T-cell (primary cell): ENCODE measurements around the gene ASAP2. TPM values are rescaled to one million over a fixed set of nuclear protein-coding genes. Genes with fewer than 3 reads are reported as not detected.

Experiments
- ATAC-seq, 4 experiments: fragments of 200-7000 bp in 3 of 4; fragments of 150-1000 bp in 1 of 4; cut with Tn5 transposase; replicated peaks in 1 of 4; 1 replicate in 3 of 4; 2 replicates in 1 of 4; pipeline ENCODE4 v1.10.0; 2021; ENCODE audit warnings: moderate library complexity in 3 of 4, mild to moderate bottlenecking in 2 of 4, moderate number of reproducible peaks in 1 of 4
- CTCF ChIA-PET, 2 donors: fragments of 300-600 bp; sonication (Branson Sonifier 250); formaldehyde crosslinking; loops; one replicate each; lab custom pipeline; 2022; ENCODE audit warnings: antibody characterized with exemption in 2 of 2; lab: Charles Lee
- POLR2A ChIA-PET, 2 donors: fragments of 300-600 bp; sonication (Branson Sonifier 250); formaldehyde crosslinking; loops; one replicate each; lab custom pipeline; 2022; ENCODE audit warnings: antibody characterized with exemption in 2 of 2; lab: Charles Lee
- DNase-seq, 35 experiments: peaks; one replicate each; pipeline versions ENCODE4 v3.0.0 to v3.0.0-alpha.2; 2013 to 2023
- H3K27ac ChIP-seq: one replicate; pipeline ENCODE4 v1.5.1; 2013; ENCODE audit warnings: low read length
- H3K27me3 ChIP-seq, 2 experiments: replicated peaks in 1 of 2; 1 replicate in 1 of 2; 2 replicates in 1 of 2; pipeline versions ENCODE4 v1.6.1 to v1.7.0; 2013; ENCODE audit warnings: low read length in 1 of 2, mixed read lengths in 1 of 2; ENCODE audit not compliant: control insufficient read depth in 2 of 2, insufficient read depth in 2 of 2; ENCODE audit errors: extremely low read depth in 1 of 2
- H3K36me3 ChIP-seq, 2 donors: 1 replicate in 1 of 2; 2 replicates in 1 of 2; pipeline versions ENCODE4 v1.6.1 to v1.7.0; 2013; ENCODE audit warnings: low read length in 1 of 2; ENCODE audit not compliant: control insufficient read depth in 2 of 2, insufficient read depth in 1 of 2; ENCODE audit errors: extremely low read depth in 1 of 2
- H3K4me1 ChIP-seq, 2 experiments: 1 replicate in 1 of 2; 2 replicates in 1 of 2; pipeline versions ENCODE4 v1.6.1 to v1.7.0; 2013; ENCODE audit warnings: low read length in 2 of 2, mixed read lengths in 1 of 2; ENCODE audit not compliant: insufficient read depth in 2 of 2, control insufficient read depth in 1 of 2; ENCODE audit errors: extremely low read depth in 1 of 2
- H3K4me3 ChIP-seq, 2 donors: 1 replicate in 1 of 2; 2 replicates in 1 of 2; pipeline versions ENCODE4 v1.5.1 to v1.7.0; 2013; ENCODE audit warnings: mild to moderate bottlenecking in 2 of 2, low read length in 1 of 2, moderate library complexity in 1 of 2; ENCODE audit not compliant: control insufficient read depth in 1 of 2; ENCODE audit errors: extremely low read depth in 1 of 2
- H3K9me3 ChIP-seq: 2 replicates; pipeline ENCODE4 v1.7.0; 2013
- H3K27ac Mint-ChIP-seq, 2 donors: one replicate each; pipeline ENCODE4 v1.8.0; 2020 to 2021; ENCODE audit warnings: mild to moderate bottlenecking in 2 of 2, mixed read lengths in 2 of 2
- H3K27me3 Mint-ChIP-seq, 2 donors: one replicate each; pipeline ENCODE4 v1.8.0; 2021 to 2022; ENCODE audit warnings: mixed read lengths in 2 of 2
- H3K36me3 Mint-ChIP-seq: one replicate; pipeline ENCODE4 v1.8.0; 2021; ENCODE audit warnings: mixed read lengths
- H3K4me1 Mint-ChIP-seq, 3 donors: one replicate each; pipeline ENCODE4 v1.8.0; 2020 to 2022; ENCODE audit warnings: mixed read lengths in 3 of 3, mild to moderate bottlenecking in 1 of 3
- H3K4me3 Mint-ChIP-seq, 3 donors: one replicate each; pipeline ENCODE4 v1.8.0; 2020 to 2022; ENCODE audit warnings: mild to moderate bottlenecking in 3 of 3, mixed read lengths in 3 of 3, moderate library complexity in 3 of 3
- H3K9me3 Mint-ChIP-seq, 3 donors: one replicate each; pipeline ENCODE4 v1.8.0; 2020 to 2022; ENCODE audit warnings: mixed read lengths in 3 of 3
- WGBS: methylation state at CpG from one replicate; pipeline ENCODE4 v1.1.5; 2013; ENCODE audit warnings: missing lambda C conversion rate; ENCODE audit not compliant: insufficient coverage; 5-methylcytosine and 5-hydroxymethylcytosine counted together
- total RNA-seq, 35 experiments: library from RNA in 6 of 35; stranded (reverse) in 6 of 35; fragments of 120-200 nt in 1 of 35; gene quantifications; one replicate each; pipeline versions ENCODE4 v1.2.1 to v1.2.4 and lab custom pipeline; 2013 to 2026

ASAP2 gene
- total RNA-seq, 5 donors from 2014 or later (not counting 1 experiment from before 2014, with no cell fraction given), result 0.10 to 0.38 (median 0.27) TPM; not detected in 1

GRCh38 chr2:9284521-9285297, 78.1 kb downstream of the ASAP2 start:
- no peak for DNase-seq
- H3K27me3 Mint-ChIP-seq, result peaks cover 15 to 16% of the 10 kb centered on the region in 2 donors

DNA sequence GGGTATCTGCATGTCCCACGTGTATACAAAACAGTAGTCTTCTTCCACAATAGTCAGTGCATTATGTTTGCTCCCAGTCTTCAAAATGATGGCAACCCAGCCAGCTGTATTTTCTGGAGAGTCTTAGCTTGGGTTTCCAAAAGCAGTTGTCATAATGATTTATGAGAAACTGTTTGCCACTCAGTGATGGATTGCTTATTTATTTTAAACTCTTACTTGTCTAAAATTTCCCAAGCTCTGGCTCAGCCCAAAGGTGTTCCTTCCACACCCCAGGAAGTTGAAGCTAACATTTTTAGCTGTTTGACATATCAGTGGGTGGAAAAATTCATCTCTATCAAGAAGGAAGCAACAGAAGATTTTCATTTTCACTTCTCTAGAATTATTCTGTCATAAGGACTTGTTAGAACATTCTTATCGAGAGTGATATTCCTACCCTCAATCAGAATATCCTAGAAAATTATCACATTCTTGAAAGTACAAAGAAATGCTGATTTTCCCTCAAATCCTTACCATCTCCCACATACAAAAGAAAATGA, 78.8 kb downstream of the ASAP2 start:
- H3K27ac Mint-ChIP-seq, result no peak overlapping the region
- DNase-seq (no peak), ATAC-seq (no peak)
- H3K9me3 Mint-ChIP-seq, result no peaks in the 10 kb centered on the region
- no CpG with 5 or more reads among the region's 2 CpGs for WGBS
- H3K4me1 Mint-ChIP-seq, result no peaks in the 10 kb centered on the region
- peaks cover 15 to 16% of the 10 kb centered on the region in 2 donors for H3K27me3 Mint-ChIP-seq
- no peaks in the 10 kb centered on the region for H3K9me3 ChIP-seq
- H3K36me3 ChIP-seq, result no peaks in the 10 kb centered on the region
- no peak overlapping the region for H3K4me3 Mint-ChIP-seq
- H3K36me3 Mint-ChIP-seq, result no peaks in the 10 kb centered on the region
- POLR2A ChIA-PET, result interaction anchor here in 1 of 2 donors (0.7 kb wide), 1 partner anchor 12 kb away, joined by 4 read pairs; no protein-coding TSS in a partner anchor
- H3K4me1 ChIP-seq, result no peaks in the 10 kb centered on the region
- no peak overlapping the region for H3K27ac ChIP-seq
- CTCF ChIA-PET, result no interaction called here
- no peak overlapping the region for H3K4me3 ChIP-seq
- peaks cover 0 to 17% of the 10 kb centered on the region in 2 experiments for H3K27me3 ChIP-seq

More at GRCh38 chr2:9284521-9285297, 78.1 kb downstream of the ASAP2 start:
- Histone ChIP-seq H3K4me3 (no peak overlapping the region), H3K4me1 (no peaks in the 10 kb centered on the region), H3K27me3 (peaks cover 0 to 19% of the 10 kb centered on the region in 2 experiments), H3K9me3 (no peaks in the 10 kb centered on the region), H3K27ac (no peak overlapping the region), H3K36me3 (no peaks in the 10 kb centered on the region)
- no peak for ATAC-seq
- no peaks in the 10 kb centered on the region for H3K4me1 Mint-ChIP-seq
- POLR2A ChIA-PET, result no interaction called here
- no peaks in the 10 kb centered on the region for H3K9me3 Mint-ChIP-seq
- CTCF ChIA-PET, result no interaction called here
- H3K36me3 Mint-ChIP-seq, result no peaks in the 10 kb centered on the region
- H3K27ac Mint-ChIP-seq, result no peak overlapping the region
- H3K4me3 Mint-ChIP-seq, result no peak overlapping the region
- WGBS, result 64% methylated on average over 3 of the region's 6 CpGs

- no peaks in the 10 kb centered on the region for H3K4me1 ChIP-seq
- Mint-ChIP-seq H3K36me3 (no peaks in the 10 kb centered on the region), H3K4me3 (no peak overlapping the region), H3K4me1 (no peaks in the 10 kb centered on the region), H3K9me3 (no peaks in the 10 kb centered on the region), H3K27ac (no peak overlapping the region), H3K27me3 (peaks cover 15 to 16% of the 10 kb centered on the region in 2 donors)
- no peaks in the 10 kb centered on the region for H3K36me3 ChIP-seq
- CTCF ChIA-PET, result no interaction called here
- 100% methylated on average over 2 of the region's 4 CpGs for WGBS
- no peaks in the 10 kb centered on the region for H3K9me3 ChIP-seq
- ATAC-seq, result no peak
- DNase-seq, result no peak
- no peak overlapping the region for H3K27ac ChIP-seq
- H3K4me3 ChIP-seq, result no peak overlapping the region
- POLR2A ChIA-PET, result interaction anchor here in 1 of 2 donors (0.7 kb wide), 1 partner anchor 11 kb away, joined by 4 read pairs; no protein-coding TSS in a partner anchor
- H3K27me3 ChIP-seq, result peaks cover 0 to 17% of the 10 kb centered on the region in 2 experiments
Measured at GRCh38 chr2:9285921-9286320, 79.3 kb downstream of the ASAP2 start.

DNA sequence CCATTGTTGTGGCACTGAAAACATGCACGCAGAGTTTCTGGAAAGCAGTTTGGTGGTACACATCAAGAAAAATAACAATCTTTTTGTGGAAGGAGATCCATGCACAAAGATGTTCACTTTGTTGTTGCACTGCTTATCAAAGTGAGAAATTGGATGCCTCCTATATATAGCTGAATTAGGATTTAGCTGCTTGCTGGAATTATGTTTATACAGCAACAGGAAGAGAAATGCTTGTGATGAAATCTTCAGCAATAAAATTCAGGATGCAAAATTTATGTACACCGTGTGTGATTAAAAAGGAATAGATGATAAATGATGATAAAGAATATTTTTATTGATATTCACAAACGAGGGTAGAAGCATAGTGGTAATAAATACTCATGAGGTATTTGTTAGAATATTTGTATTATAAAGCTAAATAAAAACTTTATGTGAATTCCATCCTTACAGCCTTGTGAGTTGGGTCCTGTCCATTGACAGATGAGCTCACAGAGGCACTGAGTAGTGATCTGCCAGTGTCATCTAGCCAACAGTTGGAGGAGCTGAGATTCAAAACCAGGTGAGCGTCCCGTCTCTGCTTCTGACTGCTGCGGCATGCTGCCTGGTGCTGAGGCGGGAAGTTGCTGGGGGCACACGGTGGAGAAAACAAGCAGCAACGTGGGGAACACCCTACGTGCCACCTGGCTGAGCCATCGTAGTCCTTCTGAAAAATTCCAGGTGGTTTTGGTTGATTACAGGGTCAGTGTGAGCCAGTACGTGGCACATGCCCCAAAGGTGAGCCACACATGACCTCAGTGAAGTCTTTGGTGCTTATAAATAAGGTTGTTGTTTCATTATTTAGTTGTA, 80.2 kb downstream of the ASAP2 start:
- ATAC-seq (no peak), DNase-seq (no peak)
- Mint-ChIP-seq H3K9me3 (no peaks in the 10 kb centered on the region), H3K27me3 (peaks cover 15 to 23% of the 10 kb centered on the region in 2 donors), H3K4me3 (no peak overlapping the region), H3K36me3 (no peaks in the 10 kb centered on the region), H3K4me1 (no peaks in the 10 kb centered on the region), H3K27ac (no peak overlapping the region)
- H3K27me3 ChIP-seq, result peaks cover 0 to 22% of the 10 kb centered on the region in 2 experiments
- H3K9me3 ChIP-seq, result no peaks in the 10 kb centered on the region
- no peaks in the 10 kb centered on the region for H3K36me3 ChIP-seq
- ChIA-PET POLR2A (interaction anchor here in 1 of 2 donors (0.7 kb wide), 1 partner anchor 357 kb away, joined by 3 read pairs; no protein-coding TSS in a partner anchor), CTCF (no interaction called here)
- no peaks in the 10 kb centered on the region for H3K4me1 ChIP-seq
- no peak overlapping the region for H3K27ac ChIP-seq
- no peak overlapping the region for H3K4me3 ChIP-seq
- WGBS, result 91% methylated on average over 4 of the region's 12 CpGs

GRCh38 chr2:9287400-9288045, 80.9 kb downstream of the ASAP2 start:
- H3K4me1 ChIP-seq, result no peaks in the 10 kb centered on the region
- no peak overlapping the region for H3K27ac ChIP-seq
- peaks cover 0 to 22% of the 10 kb centered on the region in 2 experiments for H3K27me3 ChIP-seq
- DNase-seq, result no peak
- CTCF ChIA-PET, result no interaction called here
- no peak overlapping the region for H3K27ac Mint-ChIP-seq
- H3K4me3 Mint-ChIP-seq, result no peak overlapping the region
- no peaks in the 10 kb centered on the region for H3K9me3 Mint-ChIP-seq
- POLR2A ChIA-PET, result no interaction called here
- no peak overlapping the region for H3K4me3 ChIP-seq
- 79% methylated on average over 14 of the region's 15 CpGs for WGBS
- no peaks in the 10 kb centered on the region for H3K36me3 Mint-ChIP-seq
- no peaks in the 10 kb centered on the region for H3K4me1 Mint-ChIP-seq
- no peaks in the 10 kb centered on the region for H3K9me3 ChIP-seq
- peaks cover 18 to 27% of the 10 kb centered on the region in 2 donors for H3K27me3 Mint-ChIP-seq
- H3K36me3 ChIP-seq, result no peaks in the 10 kb centered on the region
- no peak for ATAC-seq

- H3K9me3 Mint-ChIP-seq, result no peaks in the 10 kb centered on the region
- H3K9me3 ChIP-seq, result no peaks in the 10 kb centered on the region
- no peak overlapping the region for H3K27ac Mint-ChIP-seq
- 59% methylated on average over 2 of the region's 7 CpGs for WGBS
- no peaks in the 10 kb centered on the region for H3K4me1 ChIP-seq
- DNase-seq, result no peak
- no peaks in the 10 kb centered on the region for H3K36me3 ChIP-seq
- H3K27me3 Mint-ChIP-seq, result peaks cover 16 to 27% of the 10 kb centered on the region in 2 donors
- POLR2A ChIA-PET, result no interaction called here
- H3K4me3 ChIP-seq, result no peak overlapping the region
- CTCF ChIA-PET, result no interaction called here
- no peak for ATAC-seq
- H3K36me3 Mint-ChIP-seq, result no peaks in the 10 kb centered on the region
- no peaks in the 10 kb centered on the region for H3K4me1 Mint-ChIP-seq
- peaks cover 0 to 16% of the 10 kb centered on the region in 2 experiments for H3K27me3 ChIP-seq
- H3K27ac ChIP-seq, result no peak overlapping the region
- H3K4me3 Mint-ChIP-seq, result no peak overlapping the region
Measured at GRCh38 chr2:9288233-9288632, 81.6 kb downstream of the ASAP2 start.
